ENCODE data around the gene SCARB2. TPM values are rescaled to one million over a fixed set of nuclear protein-coding genes. Genes with fewer than 3 reads are reported as not detected.
A peak's percentile ranks its signal among the peaks of the same experiment; 100 is the strongest.

The SCARB2 gene
- total RNA-seq, 2 experiments from 2014 or later: 8.9 to 15.6 TPM

- Mint-ChIP-seq H3K4me3 (no peak overlapping the region), H3K4me1 (peaks cover 23% of the 10 kb centered on the region), H3K27me3 (no peaks in the 10 kb centered on the region), H3K9me3 (ENCODE audit: low read depth) (no peaks in the 10 kb centered on the region), H3K36me3 (no peaks in the 10 kb centered on the region), H3K27ac (no peak overlapping the region)
- ATAC-seq (no peak), DNase-seq (no peak)
- CTCF ChIA-PET: interaction anchor here (2.3 kb wide), 1 partner anchor 24 kb away, joined by 7 read pairs; no protein-coding TSS in a partner anchor
Measured at GRCh38 chr4:76203541-76203940, 10.1 kb downstream of the SCARB2 start.

GRCh38 chr4:76201276-76201675, 12.3 kb downstream of the SCARB2 start:
- ATAC-seq: no peak
- peaks cover 1% of the 10 kb centered on the region for H3K36me3 Mint-ChIP-seq
- peaks cover 39% of the 10 kb centered on the region for H3K4me1 Mint-ChIP-seq
- H3K9me3 Mint-ChIP-seq (ENCODE audit: low read depth): no peaks in the 10 kb centered on the region
- no peak for DNase-seq
- H3K4me3 Mint-ChIP-seq: no peak overlapping the region
- no peak overlapping the region for H3K27ac Mint-ChIP-seq
- H3K27me3 Mint-ChIP-seq: no peaks in the 10 kb centered on the region
- CTCF ChIA-PET: no interaction called here

GRCh38 chr4:76200771-76201231, 12.8 kb downstream of the SCARB2 start:
- no peak for ATAC-seq
- Mint-ChIP-seq H3K36me3 (peaks cover 1% of the 10 kb centered on the region), H3K27ac (no peak overlapping the region), H3K9me3 (ENCODE audit: low read depth) (no peaks in the 10 kb centered on the region), H3K4me3 (no peak overlapping the region), H3K4me1 (peaks cover 39% of the 10 kb centered on the region), H3K27me3 (no peaks in the 10 kb centered on the region)
- no peak for DNase-seq
- CTCF ChIA-PET: interaction anchor here (1.4 to 1.8 kb wide), 3 partner anchors 11 to 15 kb away, joined by 3 to 4 read pairs (median 3); no protein-coding TSS in a partner anchor

GRCh38 chr4:76199664-76200211, 13.9 kb downstream of the SCARB2 start:
- H3K27ac Mint-ChIP-seq: peak overlapping the region; percentile 52

GRCh38 chr4:76198411-76199237, 15.0 kb downstream of the SCARB2 start:
- H3K9me3 Mint-ChIP-seq (ENCODE audit: low read depth): no peaks in the 10 kb centered on the region
- peak overlapping the region; percentile 37 for H3K27ac Mint-ChIP-seq
- peaks cover 16% of the 10 kb centered on the region for H3K36me3 Mint-ChIP-seq
- peak; percentile 63 for DNase-seq
- no peaks in the 10 kb centered on the region for H3K27me3 Mint-ChIP-seq
- peaks cover 39% of the 10 kb centered on the region for H3K4me1 Mint-ChIP-seq
- peak; percentile 80 for ATAC-seq
- CTCF ChIA-PET: interaction anchor here (0.7 to 1.8 kb wide), 4 partner anchors 15 to 431 kb away, joined by 3 to 4 read pairs (median 4); no protein-coding TSS in a partner anchor
- H3K4me3 Mint-ChIP-seq: no peak overlapping the region

More at GRCh38 chr4:76199664-76200211, 13.9 kb downstream of the SCARB2 start:
- H3K9me3 Mint-ChIP-seq (ENCODE audit: low read depth): no peaks in the 10 kb centered on the region
- CTCF ChIA-PET: interaction anchor here (1.0 to 1.8 kb wide), 6 partner anchors 11 to 178 kb away, joined by 3 to 4 read pairs (median 4); no protein-coding TSS in a partner anchor
- no peak for DNase-seq
- H3K4me3 Mint-ChIP-seq: no peak overlapping the region
- peaks cover 39% of the 10 kb centered on the region for H3K4me1 Mint-ChIP-seq
- H3K36me3 Mint-ChIP-seq: peaks cover 5% of the 10 kb centered on the region
- H3K27me3 Mint-ChIP-seq: no peaks in the 10 kb centered on the region
- ATAC-seq: peak; percentile 40

- Mint-ChIP-seq H3K4me3 (no peak overlapping the region), H3K27ac (peak overlapping the region; percentile 37), H3K9me3 (ENCODE audit: low read depth) (no peaks in the 10 kb centered on the region), H3K36me3 (peaks cover 21% of the 10 kb centered on the region), H3K27me3 (no peaks in the 10 kb centered on the region), H3K4me1 (peaks cover 39% of the 10 kb centered on the region)
- DNase-seq (no peak), ATAC-seq (peak; percentile 53)
- CTCF ChIA-PET: interaction anchor here (1.6 kb wide), 1 partner anchor 14 kb away, joined by 4 read pairs; no protein-coding TSS in a partner anchor
Measured at GRCh38 chr4:76197971-76198410, 15.6 kb downstream of the SCARB2 start.

GRCh38 chr4:76197031-76197743, 16.4 kb downstream of the SCARB2 start:
- Mint-ChIP-seq H3K27me3 (no peaks in the 10 kb centered on the region), H3K4me1 (peaks cover 39% of the 10 kb centered on the region), H3K9me3 (ENCODE audit: low read depth) (peaks cover 2% of the 10 kb centered on the region), H3K27ac (no peak overlapping the region), H3K4me3 (no peak overlapping the region), H3K36me3 (peaks cover 29% of the 10 kb centered on the region)
- ATAC-seq (no peak), DNase-seq (no peak)
- CTCF ChIA-PET: no interaction called here

GRCh38 chr4:76196376-76196775, 17.2 kb downstream of the SCARB2 start:
- Mint-ChIP-seq H3K4me3 (no peak overlapping the region), H3K27ac (no peak overlapping the region), H3K4me1 (peaks cover 39% of the 10 kb centered on the region), H3K9me3 (ENCODE audit: low read depth) (peaks cover 6% of the 10 kb centered on the region), H3K36me3 (peaks cover 33% of the 10 kb centered on the region), H3K27me3 (no peaks in the 10 kb centered on the region)
- ATAC-seq (no peak), DNase-seq (no peak)
- CTCF ChIA-PET: no interaction called here

- Mint-ChIP-seq H3K4me3 (no peak overlapping the region), H3K27me3 (no peaks in the 10 kb centered on the region), H3K36me3 (peaks cover 41% of the 10 kb centered on the region), H3K27ac (no peak overlapping the region), H3K9me3 (ENCODE audit: low read depth) (peaks cover 8% of the 10 kb centered on the region), H3K4me1 (peaks cover 35% of the 10 kb centered on the region)
- CTCF ChIA-PET: no interaction called here
- DNase-seq (no peak), ATAC-seq (no peak)
Measured at GRCh38 chr4:76195326-76195725, 18.3 kb downstream of the SCARB2 start.

- DNase-seq (no peak), ATAC-seq (no peak)
- H3K4me3 Mint-ChIP-seq: no peak overlapping the region
- H3K27me3 Mint-ChIP-seq: no peaks in the 10 kb centered on the region
- no peak overlapping the region for H3K27ac Mint-ChIP-seq
- H3K36me3 Mint-ChIP-seq: peaks cover 43% of the 10 kb centered on the region
- peaks cover 8% of the 10 kb centered on the region for H3K9me3 Mint-ChIP-seq (ENCODE audit: low read depth)
- CTCF ChIA-PET: no interaction called here
- H3K4me1 Mint-ChIP-seq: peaks cover 27% of the 10 kb centered on the region
Measured at GRCh38 chr4:76194325-76194724, 19.3 kb downstream of the SCARB2 start.

GRCh38 chr4:76192236-76192635, 21.4 kb downstream of the SCARB2 start:
- CTCF ChIA-PET: no interaction called here
- Mint-ChIP-seq H3K27me3 (no peaks in the 10 kb centered on the region), H3K4me1 (peaks cover 7% of the 10 kb centered on the region), H3K4me3 (no peak overlapping the region), H3K36me3 (peaks cover 43% of the 10 kb centered on the region), H3K9me3 (ENCODE audit: low read depth) (peaks cover 8% of the 10 kb centered on the region), H3K27ac (no peak overlapping the region)
- DNase-seq: no peak
- no peak for ATAC-seq

- Mint-ChIP-seq H3K4me3 (no peak overlapping the region), H3K27me3 (no peaks in the 10 kb centered on the region), H3K4me1 (no peaks in the 10 kb centered on the region), H3K36me3 (peaks cover 27% of the 10 kb centered on the region), H3K9me3 (ENCODE audit: low read depth) (peaks cover 8% of the 10 kb centered on the region), H3K27ac (no peak overlapping the region)
- ATAC-seq: no peak
- DNase-seq: no peak
- CTCF ChIA-PET: interaction anchor here (1.5 to 3.5 kb wide), 2 partner anchors 8 to 12 kb away, joined by 3 to 20 read pairs; no protein-coding TSS in a partner anchor
Measured at GRCh38 chr4:76188557-76188956, 25.1 kb downstream of the SCARB2 start.

GRCh38 chr4:76188149-76188548, 25.5 kb downstream of the SCARB2 start:
- CTCF ChIA-PET: interaction anchor here (1.5 to 3.5 kb wide), 2 partner anchors 8 to 12 kb away, joined by 3 to 20 read pairs; no protein-coding TSS in a partner anchor
- ATAC-seq (no peak), DNase-seq (no peak)
- Mint-ChIP-seq H3K9me3 (ENCODE audit: low read depth) (peaks cover 8% of the 10 kb centered on the region), H3K27ac (no peak overlapping the region), H3K36me3 (peaks cover 24% of the 10 kb centered on the region), H3K4me3 (no peak overlapping the region), H3K4me1 (no peaks in the 10 kb centered on the region), H3K27me3 (no peaks in the 10 kb centered on the region)

All from activated CD8-positive, alpha-beta memory T cell treated with anti-CD3 and anti-CD28 coated beads, Interleukin-2, amount 10 ng/mL, durations not matched to agents 7 days and 5 days (primary cell).